Measurements from ENCODE around the gene TPGS1. TPM values are rescaled to one million over a fixed set of nuclear protein-coding genes. Genes with fewer than 3 reads are reported as not detected.

TPGS1 gene
- total RNA-seq, 2 donors from 2014 or later: 24.3 to 24.8 TPM

DNA sequence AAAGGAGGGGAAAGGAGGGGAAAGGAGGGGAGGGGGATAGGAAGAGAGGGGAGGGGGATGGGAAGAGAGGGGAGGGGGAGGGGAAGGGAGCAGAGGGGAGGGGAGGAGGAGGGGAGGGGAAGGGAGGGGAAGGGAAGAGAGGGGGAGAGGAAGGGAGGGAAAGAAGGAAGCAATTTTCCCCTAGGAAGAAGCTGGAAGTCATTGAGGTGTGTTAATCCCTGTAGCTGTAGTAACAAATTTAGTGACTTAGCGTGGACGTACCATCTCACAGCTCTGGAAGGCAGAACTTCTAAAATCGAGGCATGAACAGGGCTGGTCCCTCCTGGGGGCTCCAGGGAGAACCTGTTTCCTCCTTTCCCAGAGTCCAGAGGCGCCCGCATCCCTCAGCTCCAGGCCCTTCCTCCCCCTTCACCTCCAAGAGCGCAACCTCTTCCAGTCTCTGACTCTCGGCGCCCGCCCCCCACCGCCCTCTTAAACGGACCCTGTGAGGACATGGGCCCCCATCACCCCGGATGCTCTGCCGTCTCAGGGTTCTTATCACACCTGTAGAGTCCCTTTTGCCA lies 18.6 kb downstream of the TPGS1 start:
- no peaks in the 10 kb centered on the region for H3K27me3 Mint-ChIP-seq
- DNase-seq: no peak
- H3K4me3 Mint-ChIP-seq: no peak overlapping the region
- H3K36me3 Mint-ChIP-seq (ENCODE audit: low read depth): no peaks in the 10 kb centered on the region
- H3K27ac Mint-ChIP-seq: peak overlapping the region; percentile 14
- peaks cover 3% of the 10 kb centered on the region for H3K4me1 Mint-ChIP-seq
- H3K9me3 ChIP-seq (ENCODE audit: control insufficient read depth, low read length, poor library complexity, severe bottlenecking): no peaks in the 10 kb centered on the region
- no peak for ATAC-seq

GRCh38 chr19:530134-531008 lies 23.1 kb downstream of the TPGS1 start:
- no peaks in the 10 kb centered on the region for H3K36me3 Mint-ChIP-seq (ENCODE audit: low read depth)
- no peaks in the 10 kb centered on the region for H3K27me3 Mint-ChIP-seq
- no peak for ATAC-seq
- peaks cover 14% of the 10 kb centered on the region for H3K4me1 Mint-ChIP-seq
- no peak overlapping the region for H3K27ac Mint-ChIP-seq
- DNase-seq: no peak
- peak overlapping the region; percentile 86 for H3K4me3 Mint-ChIP-seq
- H3K9me3 ChIP-seq (ENCODE audit: control insufficient read depth, low read length, poor library complexity, severe bottlenecking): no peaks in the 10 kb centered on the region

GRCh38 chr19:531009-531752 lies 23.9 kb downstream of the TPGS1 start:
- Mint-ChIP-seq H3K4me1 (peaks cover 14% of the 10 kb centered on the region), H3K36me3 (ENCODE audit: low read depth) (no peaks in the 10 kb centered on the region), H3K27ac (no peak overlapping the region), H3K4me3 (peak overlapping the region; percentile 86), H3K27me3 (no peaks in the 10 kb centered on the region)
- peak; percentile 91 to 97 (median 93) for DNase-seq
- H3K9me3 ChIP-seq (ENCODE audit: control insufficient read depth, low read length, poor library complexity, severe bottlenecking): no peaks in the 10 kb centered on the region
- peak; percentile 83 for ATAC-seq

- peak within 1 kb of the TSS; percentile 91 for H3K4me3 Mint-ChIP-seq
- H3K36me3 Mint-ChIP-seq (ENCODE audit: low read depth): no peaks in the 10 kb centered on the region
- H3K4me1 Mint-ChIP-seq: peaks cover 14% of the 10 kb centered on the region
- ATAC-seq: peak; percentile 32
- no peak for DNase-seq
- peak within 1 kb of the TSS; percentile 83 for H3K27ac Mint-ChIP-seq
- H3K9me3 ChIP-seq (ENCODE audit: control insufficient read depth, low read length, poor library complexity, severe bottlenecking): no peaks in the 10 kb centered on the region
- H3K27me3 Mint-ChIP-seq: no peaks in the 10 kb centered on the region
These were observed 24.7 kb downstream of the TPGS1 start, which contains the start of gene CDC34 for GRCh38 chr19:531753-532560. TSS of gene CDC34 (plus strand) at chr19:531760. CDS start at chr19:531932, 172 bp downstream.

DNA sequence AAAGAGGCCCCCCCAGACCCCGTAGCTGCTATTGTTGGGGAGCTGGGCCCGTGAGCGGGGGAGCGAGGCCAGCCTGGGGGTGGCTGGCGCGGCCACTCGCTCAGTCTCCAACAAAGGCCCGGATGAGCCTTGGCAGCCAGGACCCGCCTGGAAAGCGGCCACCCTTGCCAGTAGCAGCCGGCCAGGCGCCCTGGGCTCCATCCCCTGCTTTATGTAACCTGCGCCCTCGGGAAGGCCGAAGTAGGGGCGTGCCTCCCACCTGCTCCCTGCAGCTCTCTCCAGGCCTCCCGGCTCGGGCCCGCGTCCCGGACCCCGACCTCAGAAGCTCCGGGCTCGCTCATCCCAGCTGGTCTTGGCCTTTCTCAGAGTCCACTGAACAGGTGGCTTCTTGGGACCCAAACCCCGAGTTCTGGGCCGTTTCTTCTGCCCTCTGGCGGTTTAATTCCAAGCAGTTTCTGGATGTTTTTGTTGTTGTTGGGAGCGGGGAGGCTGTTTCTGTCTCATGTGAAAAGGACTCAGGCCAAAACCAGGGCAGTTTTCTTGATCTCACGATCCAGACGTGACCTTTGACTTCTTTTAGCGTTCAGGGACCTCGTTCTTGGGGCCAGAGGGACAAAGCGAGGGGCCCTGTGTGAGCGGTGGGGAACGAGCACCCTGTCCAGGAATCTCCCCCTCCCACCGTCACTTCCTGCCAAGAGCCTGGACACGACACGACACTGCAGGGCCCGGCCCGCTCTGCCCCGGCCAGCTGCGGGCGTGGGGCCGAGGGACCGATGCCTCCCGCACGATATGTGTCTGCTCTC lies 25.5 kb downstream of the TPGS1 start:
- DNase-seq (no peak), ATAC-seq (peak; percentile 15)
- H3K4me3 Mint-ChIP-seq: peak overlapping the region; percentile 91
- H3K9me3 ChIP-seq (ENCODE audit: control insufficient read depth, low read length, poor library complexity, severe bottlenecking): no peaks in the 10 kb centered on the region
- H3K36me3 Mint-ChIP-seq (ENCODE audit: low read depth): no peaks in the 10 kb centered on the region
- H3K4me1 Mint-ChIP-seq: peaks cover 14% of the 10 kb centered on the region
- peak overlapping the region; percentile 83 for H3K27ac Mint-ChIP-seq
- H3K27me3 Mint-ChIP-seq: no peaks in the 10 kb centered on the region

- Mint-ChIP-seq H3K4me1 (peaks cover 18% of the 10 kb centered on the region), H3K36me3 (ENCODE audit: low read depth) (no peaks in the 10 kb centered on the region), H3K27me3 (no peaks in the 10 kb centered on the region), H3K4me3 (peak overlapping the region; percentile 91), H3K27ac (peak overlapping the region; percentile 83)
- DNase-seq: no peak
- H3K9me3 ChIP-seq (ENCODE audit: control insufficient read depth, low read length, poor library complexity, severe bottlenecking): no peaks in the 10 kb centered on the region
- no peak for ATAC-seq
These were observed 26.2 kb downstream of the TPGS1 start for GRCh38 chr19:533364-534058.

- H3K9me3 ChIP-seq (ENCODE audit: control insufficient read depth, low read length, poor library complexity, severe bottlenecking): no peaks in the 10 kb centered on the region
- Mint-ChIP-seq H3K27me3 (no peaks in the 10 kb centered on the region), H3K36me3 (ENCODE audit: low read depth) (no peaks in the 10 kb centered on the region), H3K4me3 (no peak overlapping the region), H3K4me1 (peaks cover 18% of the 10 kb centered on the region), H3K27ac (peak overlapping the region; percentile 83)
- DNase-seq (no peak), ATAC-seq (no peak)
These were observed 26.8 kb downstream of the TPGS1 start for GRCh38 chr19:534088-534487.

DNA sequence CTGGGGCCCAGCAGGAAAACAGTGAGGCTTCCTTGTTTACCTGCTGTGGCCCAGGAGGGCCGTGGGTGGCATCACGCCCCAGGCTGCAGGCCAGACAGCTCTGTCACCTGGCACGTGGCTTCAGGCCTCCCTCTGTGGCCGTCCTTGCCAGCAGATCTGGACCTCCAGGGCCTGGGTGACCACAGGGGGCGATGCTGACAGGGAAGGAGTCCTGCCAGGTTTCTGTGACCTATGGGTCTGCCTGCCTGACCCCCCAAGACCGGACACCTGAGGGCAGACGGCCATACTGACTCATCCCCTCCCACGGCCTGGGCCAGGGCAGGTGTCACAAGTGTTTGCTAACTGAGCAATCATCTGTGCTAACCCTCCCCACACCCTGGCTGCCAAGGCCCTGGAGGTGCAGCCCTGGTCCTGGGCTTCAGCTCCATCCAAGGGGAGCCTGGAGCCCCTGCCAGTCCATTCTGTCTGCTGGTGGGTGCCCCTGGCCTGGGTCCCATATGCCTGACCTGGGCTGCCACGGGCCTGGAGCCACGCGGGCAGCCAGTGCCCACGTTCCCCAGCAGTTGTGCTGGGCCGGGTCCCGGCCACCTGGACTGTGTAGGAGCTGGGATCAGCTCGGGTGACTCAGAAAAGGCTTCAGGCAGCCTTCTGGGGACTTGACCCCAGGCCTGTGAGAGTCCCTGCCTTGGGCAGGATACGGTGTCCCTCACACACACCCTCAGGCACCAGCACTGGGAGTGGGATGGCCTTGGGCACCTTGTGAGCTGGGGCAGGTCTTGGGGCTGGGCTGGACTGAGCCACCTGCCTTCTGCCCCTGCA lies 27.9 kb downstream of the TPGS1 start:
- Mint-ChIP-seq H3K4me3 (peak overlapping the region; percentile 70), H3K4me1 (peaks cover 16% of the 10 kb centered on the region), H3K36me3 (ENCODE audit: low read depth) (no peaks in the 10 kb centered on the region), H3K27me3 (no peaks in the 10 kb centered on the region), H3K27ac (no peak overlapping the region)
- DNase-seq: no peak
- no peak for ATAC-seq
- H3K9me3 ChIP-seq (ENCODE audit: control insufficient read depth, low read length, poor library complexity, severe bottlenecking): no peaks in the 10 kb centered on the region

DNA sequence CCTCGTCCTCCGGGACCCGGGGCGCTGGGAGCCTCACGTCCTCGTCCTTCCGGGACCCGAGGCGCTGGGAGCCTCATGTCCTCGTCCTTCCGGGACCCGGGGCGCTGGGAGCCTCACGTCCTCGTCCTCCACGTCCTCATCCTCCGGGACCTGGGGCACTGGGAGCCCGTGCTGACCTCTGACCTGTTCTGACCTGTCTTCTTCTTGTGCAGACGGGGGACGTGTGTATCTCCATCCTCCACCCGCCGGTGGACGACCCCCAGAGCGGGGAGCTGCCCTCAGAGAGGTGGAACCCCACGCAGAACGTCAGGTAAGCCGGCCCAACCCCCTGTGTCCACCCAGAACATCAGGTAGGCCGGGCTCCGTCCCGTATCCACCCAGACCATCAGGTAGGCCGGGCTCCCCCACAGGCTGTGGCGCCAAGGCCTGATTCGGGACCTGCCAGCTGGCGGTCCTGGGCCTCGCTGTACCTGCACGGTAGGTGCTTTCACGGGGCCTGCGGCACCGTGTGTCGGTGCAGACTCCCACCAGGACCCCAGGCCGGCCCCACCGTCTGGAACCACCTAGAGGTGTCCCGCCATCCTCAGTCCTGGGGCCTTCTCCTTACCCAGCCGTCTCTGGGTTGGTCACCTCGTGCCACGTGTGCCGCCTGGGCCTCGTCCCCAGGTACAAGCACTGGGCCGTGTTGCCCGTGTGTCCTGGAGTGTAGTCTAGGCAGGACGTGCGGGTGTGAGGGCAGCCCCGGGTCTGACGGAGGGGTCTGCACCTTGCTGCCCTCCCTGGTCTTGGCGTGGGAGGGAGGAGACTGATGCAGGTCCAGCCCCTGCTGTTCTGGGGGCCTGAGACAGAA lies 29.0 kb downstream of the TPGS1 start:
- ATAC-seq (no peak), DNase-seq (no peak)
- Mint-ChIP-seq H3K4me3 (no peak overlapping the region), H3K4me1 (peaks cover 15% of the 10 kb centered on the region), H3K36me3 (ENCODE audit: low read depth) (no peaks in the 10 kb centered on the region), H3K27ac (no peak overlapping the region), H3K27me3 (no peaks in the 10 kb centered on the region)
- no peaks in the 10 kb centered on the region for H3K9me3 ChIP-seq (ENCODE audit: control insufficient read depth, low read length, poor library complexity, severe bottlenecking)

GRCh38 chr19:536881-537404 lies 29.6 kb downstream of the TPGS1 start:
- Mint-ChIP-seq H3K27ac (no peak overlapping the region), H3K4me3 (no peak overlapping the region), H3K36me3 (ENCODE audit: low read depth) (no peaks in the 10 kb centered on the region), H3K4me1 (peaks cover 15% of the 10 kb centered on the region), H3K27me3 (no peaks in the 10 kb centered on the region)
- DNase-seq: no peak
- no peaks in the 10 kb centered on the region for H3K9me3 ChIP-seq (ENCODE audit: control insufficient read depth, low read length, poor library complexity, severe bottlenecking)
- ATAC-seq: no peak
